ENCODE results near the gene GALK1.

The GALK1 gene

DNA sequence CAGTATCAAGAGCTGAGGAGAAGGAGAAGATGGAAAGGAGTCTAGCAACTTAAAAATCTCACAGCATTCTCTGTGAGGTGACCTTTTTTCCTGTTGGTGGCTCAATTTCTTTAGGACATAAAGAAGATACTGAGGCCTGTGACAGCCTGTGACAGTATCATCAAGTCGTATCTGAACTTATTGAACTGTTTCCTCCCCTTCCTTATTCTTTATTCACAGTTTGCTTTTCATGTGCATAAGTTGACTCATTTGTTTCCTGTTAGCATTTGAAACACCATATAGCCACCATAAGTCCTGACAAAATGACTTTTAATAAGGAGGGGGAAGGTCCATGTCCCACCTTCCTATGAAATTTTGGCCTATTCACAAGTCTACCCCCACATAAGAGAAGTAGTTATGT, 28.5 kb upstream of the GALK1 start:
- Histone ChIP-seq H3F3A (ENCODE audit: low read depth) (no peaks in the 10 kb centered on the region), H3K4me2 (ENCODE audit: low read depth, low read length, poor library complexity, severe bottlenecking) (peak overlapping the region; percentile 15), H3K36me3 (ENCODE audit: insufficient read depth, low read length) (peaks cover 34% of the 10 kb centered on the region; the same call in 1 of the 2 replicates), H3K4me3 (ENCODE audit: low read length, poor library complexity, severe bottlenecking) (no peak overlapping the region), H3K9me3 (ENCODE audit: insufficient read depth, low read depth, low read length) (no peaks in the 10 kb centered on the region), H3K9ac (ENCODE audit: low read depth, low read length, poor library complexity, severe bottlenecking) (no peak overlapping the region), H3K27me3 (ENCODE audit: insufficient read depth, low read length, poor library complexity, severe bottlenecking) (no peaks in the 10 kb centered on the region), H2AFZ (ENCODE audit: low read length) (no peak overlapping the region), H4K20me1 (ENCODE audit: insufficient read depth, low read length, poor library complexity, severe bottlenecking) (peaks cover 35% of the 10 kb centered on the region), H3K79me2 (ENCODE audit: insufficient read depth, low read length) (peaks cover 94% of the 10 kb centered on the region), H3K9me2 (replicated peaks; ENCODE audit: low read depth, low read length) (no peaks in the 10 kb centered on the region), H3K4me1 (ENCODE audit: insufficient read depth, low read length, poor library complexity, severe bottlenecking) (peaks cover 31% of the 10 kb centered on the region)
- TF ChIP-seq EZH2phosphoT487 (IDR thresholded peaks at IDR 0.05; ENCODE audit: borderline replicate concordance) (no peak), CTCF (conservative IDR thresholded peaks at IDR 0.05; ENCODE audit: low read length) (no peak)

DNA sequence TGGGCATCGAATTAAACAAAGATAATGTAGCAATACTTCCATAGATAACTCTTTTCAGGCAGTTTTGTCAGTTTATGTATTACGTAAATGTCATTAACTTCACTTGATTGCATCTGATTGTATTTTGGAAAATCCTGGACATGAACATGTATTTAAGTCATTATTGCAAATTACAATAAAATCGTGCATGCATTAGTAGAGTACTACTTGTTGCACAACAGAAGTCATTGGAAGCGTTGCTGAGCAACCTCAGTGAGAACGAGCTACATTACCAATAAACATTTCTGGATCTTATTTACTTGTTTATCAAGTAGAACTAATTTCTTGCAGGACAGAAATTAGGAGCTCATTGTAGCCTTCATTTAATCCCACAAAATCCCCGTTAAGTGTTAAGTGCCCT, 26.3 kb upstream of the GALK1 start:
- Histone ChIP-seq H3K4me2 (ENCODE audit: low read depth, low read length, poor library complexity, severe bottlenecking) (peak overlapping the region; percentile 15), H3F3A (ENCODE audit: low read depth) (no peaks in the 10 kb centered on the region), H4K20me1 (ENCODE audit: insufficient read depth, low read length, poor library complexity, severe bottlenecking) (peaks cover 35% of the 10 kb centered on the region), H3K9me3 (ENCODE audit: insufficient read depth, low read depth, low read length) (no peaks in the 10 kb centered on the region), H3K79me2 (ENCODE audit: insufficient read depth, low read length) (peaks cover 99% of the 10 kb centered on the region), H3K36me3 (ENCODE audit: insufficient read depth, low read length) (peaks cover 24% of the 10 kb centered on the region; the same call in 1 of the 2 replicates), H3K4me3 (ENCODE audit: low read length, poor library complexity, severe bottlenecking) (no peak overlapping the region), H2AFZ (ENCODE audit: low read length) (no peak overlapping the region), H3K9ac (ENCODE audit: low read depth, low read length, poor library complexity, severe bottlenecking) (no peak overlapping the region), H3K4me1 (ENCODE audit: insufficient read depth, low read length, poor library complexity, severe bottlenecking) (peaks cover 46% of the 10 kb centered on the region), H3K9me2 (replicated peaks; ENCODE audit: low read depth, low read length) (no peaks in the 10 kb centered on the region), H3K27me3 (ENCODE audit: insufficient read depth, low read length, poor library complexity, severe bottlenecking) (no peaks in the 10 kb centered on the region)
- TF ChIP-seq CTCF (conservative IDR thresholded peaks at IDR 0.05; ENCODE audit: low read length) (no peak), EZH2phosphoT487 (IDR thresholded peaks at IDR 0.05; ENCODE audit: borderline replicate concordance) (no peak)

DNA sequence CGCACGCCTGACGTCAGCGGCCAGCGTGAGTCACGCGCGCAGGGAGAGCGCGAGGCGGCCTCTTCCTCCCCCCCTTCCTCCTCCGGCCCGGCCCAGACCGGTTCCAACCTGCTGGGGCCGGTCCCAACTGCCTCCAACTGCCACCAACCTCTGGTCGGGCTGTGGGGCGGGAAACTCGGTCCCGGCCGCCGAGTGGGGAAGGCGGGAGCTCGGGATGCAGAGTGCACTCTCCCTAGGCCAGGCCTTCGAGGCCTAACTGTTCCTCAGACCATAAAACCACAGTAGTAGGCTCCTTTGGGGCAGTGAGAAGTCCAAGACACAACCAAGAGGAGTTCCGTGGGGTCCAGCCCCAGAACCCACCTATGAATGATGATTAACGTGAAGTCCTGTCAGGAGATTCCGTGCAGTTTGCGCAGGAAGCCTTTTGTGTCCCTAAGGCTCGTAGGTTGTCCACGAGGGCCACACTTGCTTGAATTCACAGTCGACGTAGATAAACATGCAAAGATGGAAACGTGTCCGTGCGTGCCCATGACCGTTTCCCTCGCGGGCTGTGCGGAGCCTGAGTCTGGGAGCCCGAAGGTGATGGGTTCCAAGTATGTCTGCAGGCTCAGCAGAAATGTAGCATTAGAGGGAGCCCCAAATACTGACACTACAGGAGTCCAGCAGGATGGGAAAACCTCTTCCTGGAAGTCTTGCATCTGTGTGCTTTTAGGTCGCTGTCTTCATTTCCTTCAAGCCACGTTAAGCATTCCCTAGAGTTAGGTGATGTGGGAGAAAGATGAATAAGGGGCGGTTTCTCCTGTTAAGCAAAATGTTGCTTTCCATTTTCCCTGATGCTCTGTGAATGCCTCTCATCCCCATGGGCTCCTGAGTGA, 20.3 kb upstream of the GALK1 start:
- no peak for TF ChIP-seq CTCF (conservative IDR thresholded peaks at IDR 0.05; ENCODE audit: low read length)
- TF ChIP-seq EZH2phosphoT487 (IDR thresholded peaks at IDR 0.05; ENCODE audit: borderline replicate concordance) = no peak
- Histone ChIP-seq H3K4me3 (ENCODE audit: low read length, poor library complexity, severe bottlenecking) (peak overlapping the region; percentile 92), H3K4me2 (ENCODE audit: low read depth, low read length, poor library complexity, severe bottlenecking) (peak overlapping the region; percentile 95), H3F3A (ENCODE audit: low read depth) (no peaks in the 10 kb centered on the region; the same call in 1 of the 2 replicates), H3K36me3 (ENCODE audit: insufficient read depth, low read length) (no peaks in the 10 kb centered on the region; the same call in 1 of the 2 replicates), H3K79me2 (ENCODE audit: insufficient read depth, low read length) (peaks cover 58% of the 10 kb centered on the region), H3K9me3 (ENCODE audit: insufficient read depth, low read depth, low read length) (no peaks in the 10 kb centered on the region), H3K27me3 (ENCODE audit: insufficient read depth, low read length, poor library complexity, severe bottlenecking) (no peaks in the 10 kb centered on the region), H2AFZ (ENCODE audit: low read length) (peak overlapping the region; percentile 66; the same call in 1 of the 2 replicates), H3K9me2 (replicated peaks; ENCODE audit: low read depth, low read length) (no peaks in the 10 kb centered on the region), H3K4me1 (ENCODE audit: insufficient read depth, low read length, poor library complexity, severe bottlenecking) (peaks cover 48% of the 10 kb centered on the region), H4K20me1 (ENCODE audit: insufficient read depth, low read length, poor library complexity, severe bottlenecking) (peaks cover 5% of the 10 kb centered on the region), H3K9ac (ENCODE audit: low read depth, low read length, poor library complexity, severe bottlenecking) (peak overlapping the region; percentile 100)

Data from Loucy (cell line).